GM23338 (cell line): ENCODE data around the gene CMSS1. TPM values are rescaled to one million over a fixed set of nuclear protein-coding genes. Genes with fewer than 3 reads are reported as not detected.

ENCODE experiments used
- ATAC-seq: fragments of 200-7000 bp; cut with Tn5 transposase; 3 replicates; pipeline ENCODE4 v1.9.1; 2020
- DNase-seq: peaks from one replicate; pipeline ENCODE4 v3.0.0-alpha.2; 2015; ENCODE audit warnings: low spot score
- H2AFZ ChIP-seq: fragments of 200-600 bp; sonication (generic); 2 replicates; pipeline ENCODE4 v1.8.0; 2016; ENCODE audit warnings: antibody characterized with exemption, mild to moderate bottlenecking, moderate library complexity
- H3F3A ChIP-seq: fragments of 200-600 bp; sonication (generic); replicated peaks from 2 replicates; pipeline ENCODE4 v1.8.0; 2017; ENCODE audit warnings: antibody characterized with exemption, mixed run types, low read depth
- H3K27ac ChIP-seq: fragments of 200-600 bp; sonication (generic); 2 replicates; pipeline ENCODE4 v1.6.1; 2016; ENCODE audit warnings: low read depth
- H3K27me3 ChIP-seq: fragments of 200-600 bp; sonication (generic); 2 replicates; pipeline ENCODE4 v1.8.0; 2016; ENCODE audit warnings: mild to moderate bottlenecking, mixed run types, moderate library complexity; ENCODE audit not compliant: insufficient read depth
- H3K36me3 ChIP-seq: fragments of 200-600 bp; sonication (generic); 2 replicates; pipeline ENCODE4 v1.8.0; 2016; ENCODE audit warnings: mild to moderate bottlenecking; ENCODE audit not compliant: insufficient read depth
- H3K4me1 ChIP-seq: fragments of 200-600 bp; sonication (generic); 2 replicates; pipeline ENCODE4 v1.8.0; 2016; ENCODE audit warnings: mild to moderate bottlenecking, moderate library complexity; ENCODE audit not compliant: insufficient read depth
- H3K4me2 ChIP-seq: fragments of 200-600 bp; sonication (generic); 2 replicates; pipeline ENCODE4 v1.7.1; 2017; ENCODE audit warnings: mixed run types
- H3K4me3 ChIP-seq: fragments of 200-600 bp; sonication (generic); 2 replicates; pipeline ENCODE4 v1.6.1; 2016; ENCODE audit warnings: mixed run types
- H3K79me2 ChIP-seq: fragments of 200-600 bp; sonication (generic); replicated peaks from 2 replicates; pipeline ENCODE4 v1.8.0; 2017; ENCODE audit warnings: mild to moderate bottlenecking; ENCODE audit not compliant: insufficient read depth
- H3K9me2 ChIP-seq: fragments of 200-600 bp; sonication (generic); 2 replicates; pipeline ENCODE4 v1.8.0; 2017; ENCODE audit not compliant: insufficient read depth
- H4K20me1 ChIP-seq: fragments of 200-600 bp; sonication (generic); replicated peaks from 2 replicates; pipeline ENCODE4 v1.8.0; 2017; ENCODE audit warnings: mild to moderate bottlenecking; ENCODE audit not compliant: insufficient read depth
- H3K27ac Mint-ChIP-seq: 2 replicates; pipeline ENCODE4 v1.8.0; 2020; ENCODE audit warnings: inconsistent platforms, mild to moderate bottlenecking, moderate library complexity, mixed read lengths
- H3K27me3 Mint-ChIP-seq: 3 replicates; pipeline ENCODE4 v1.8.0; 2022; ENCODE audit warnings: low read depth, mild to moderate bottlenecking, moderate library complexity, mixed read lengths, inconsistent platforms; ENCODE audit not compliant: insufficient read depth, poor library complexity
- H3K36me3 Mint-ChIP-seq: 3 replicates; pipeline ENCODE4 v1.8.0; 2021; ENCODE audit warnings: low read depth, mild to moderate bottlenecking, inconsistent platforms, moderate library complexity, mixed read lengths
- H3K4me1 Mint-ChIP-seq: 3 replicates; pipeline ENCODE4 v1.8.0; 2020; ENCODE audit warnings: mild to moderate bottlenecking, inconsistent platforms, mixed read lengths
- H3K4me3 Mint-ChIP-seq: 3 replicates; pipeline ENCODE4 v1.8.0; 2021; ENCODE audit warnings: moderate library complexity, mild to moderate bottlenecking, inconsistent platforms, mixed read lengths
- H3K9me3 Mint-ChIP-seq: 3 replicates; pipeline ENCODE4 v1.8.0; 2020; ENCODE audit warnings: moderate library complexity, mild to moderate bottlenecking, inconsistent platforms, mixed read lengths
- CREB1 ChIP-seq: fragments of 250-450 bp; sonication (Bioruptor Pico); IDR thresholded peaks from 2 replicates; pipeline ENCODE4 v1.5.0; 2020; ENCODE audit warnings: low read depth, mild to moderate bottlenecking, moderate library complexity
- EZH2 ChIP-seq: fragments of 200-600 bp; sonication (generic); IDR thresholded peaks from one replicate; pipeline ENCODE4 v1.8.0; 2017; ENCODE audit warnings: antibody characterized with exemption, mild to moderate bottlenecking, low read depth; ENCODE audit not compliant: unreplicated experiment
- EZH2phosphoT487 ChIP-seq: fragments of 200-600 bp; sonication (generic); IDR thresholded peaks from one replicate; pipeline ENCODE4 v1.8.1; 2018; ENCODE audit warnings: antibody characterized with exemption; ENCODE audit not compliant: unreplicated experiment
- JUNB ChIP-seq: IDR thresholded peaks from one replicate; pipeline ENCODE4 v1.6.1; 2016; ENCODE audit warnings: antibody characterized with exemption; ENCODE audit not compliant: unreplicated experiment
- NANOG ChIP-seq: IDR thresholded peaks from 2 replicates; pipeline ENCODE4 v1.6.1; 2016; ENCODE audit warnings: antibody characterized with exemption, borderline replicate concordance
- POLR2AphosphoS5 ChIP-seq: IDR thresholded peaks from 2 replicates; pipeline ENCODE4 v1.6.1; 2016; ENCODE audit warnings: antibody characterized with exemption, low read depth
- STAT1 ChIP-seq: IDR thresholded peaks from one replicate; pipeline ENCODE4 v1.6.1; 2016; ENCODE audit warnings: antibody characterized with exemption; ENCODE audit not compliant: unreplicated experiment
- ZNF114 ChIP-seq: fragments of 250-450 bp; sonication (Bioruptor Pico); IDR thresholded peaks from 2 replicates; pipeline ENCODE4 v1.5.0; 2020; ENCODE audit warnings: mild to moderate bottlenecking, moderate library complexity
- ZNF331 ChIP-seq: fragments of 250-450 bp; sonication (Bioruptor Pico); IDR thresholded peaks from 2 replicates; pipeline ENCODE4 v1.5.0; 2020; ENCODE audit warnings: low read depth, mild to moderate bottlenecking, moderate library complexity
- polyA plus RNA-seq: library from polyadenylated mRNA; unstranded; fragments of >200 nt; fragmentation: Nextera tagmentation; extraction: Ambion mirVana; gene quantifications from 2 replicates; pipeline ENCODE4 v1.2.1, GENCODE V29; 2016
- total RNA-seq: library from RNA; depleted of rRNA; stranded (reverse); fragments of >200 nt; shearing (Covaris generic); gene quantifications from 2 replicates; pipeline ENCODE4 v1.2.3, GENCODE V29; 2014
- TF ChIP-seq, protein P1 (sequence below): IDR thresholded peaks from one replicate; pipeline ENCODE4 v1.6.1; 2018; ENCODE audit warnings: antibody characterized with exemption; ENCODE audit not compliant: unreplicated experiment
- TF ChIP-seq, protein P2 (sequence below): fragments of 250-450 bp; sonication (Bioruptor Pico); IDR thresholded peaks from 2 replicates; pipeline ENCODE4 v1.5.0; 2020; ENCODE audit warnings: mild to moderate bottlenecking, moderate library complexity
- TF ChIP-seq, protein P3 (sequence below), 2 experiments: fragments of 200-600 bp in 1 of 2; sonication (generic) in 1 of 2; conservative IDR thresholded peaks; 2 replicates each; pipeline versions ENCODE4 v1.5.1 to v1.6.1; 2016 to 2017; ENCODE audit warnings: antibody characterized with exemption in 2 of 2, low read depth in 2 of 2, mild to moderate bottlenecking in 2 of 2, moderate library complexity in 1 of 2
- TF ChIP-seq, protein P4 (sequence below): IDR thresholded peaks from 2 replicates; pipeline ENCODE4 v1.6.1; 2016; ENCODE audit warnings: antibody characterized with exemption

The CMSS1 gene
- total and polyA plus RNA-seq, 2 experiments from 2014 or later: 39.4 to 187 TPM

DNA sequence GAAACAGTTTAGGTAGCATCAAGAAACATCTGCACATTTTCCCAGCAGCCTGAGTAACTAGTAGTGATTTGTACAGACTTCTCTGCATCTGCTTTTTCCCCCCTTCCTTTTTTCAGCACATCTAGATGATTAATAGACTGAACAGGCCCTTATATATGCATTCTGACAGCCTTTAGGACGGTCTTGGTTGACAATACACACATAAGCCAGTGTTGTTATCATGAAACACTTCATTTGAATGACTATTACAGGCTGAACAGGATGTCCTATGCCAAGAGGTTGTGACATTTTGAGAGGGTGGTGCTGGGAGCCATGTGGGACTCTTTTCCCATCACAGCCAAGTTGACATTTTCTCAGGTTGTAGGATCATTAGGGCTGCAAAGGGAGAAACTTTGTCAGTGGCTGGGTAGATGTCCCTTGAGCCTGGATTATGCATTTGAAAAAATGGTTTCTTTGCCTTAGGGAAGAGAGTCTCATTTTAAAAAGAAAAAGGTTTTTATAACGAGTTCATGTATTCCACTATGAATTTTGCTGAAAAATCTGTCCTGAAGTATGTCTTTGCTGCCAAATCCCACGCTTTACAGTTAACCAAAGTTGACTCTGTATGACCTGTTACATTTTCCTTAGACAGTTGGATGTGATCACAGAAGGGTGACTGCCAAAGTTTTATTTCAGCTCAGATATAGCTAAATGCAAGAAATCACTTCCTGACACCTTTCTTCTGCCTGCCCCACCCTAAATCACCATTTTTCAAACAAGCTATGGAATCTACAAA is 223.0 kb downstream of the CMSS1 start:
- Histone ChIP-seq H3F3A (no peaks in the 10 kb centered on the region), H4K20me1 (no peaks in the 10 kb centered on the region), H3K4me3 (no peak overlapping the region), H3K9me2 (no peaks in the 10 kb centered on the region), H3K4me2 (no peak overlapping the region), H3K4me1 (peaks cover 14% of the 10 kb centered on the region), H3K36me3 (no peaks in the 10 kb centered on the region), H3K27ac (no peak overlapping the region), H3K27me3 (no peaks in the 10 kb centered on the region), H2AFZ (no peak overlapping the region), H3K79me2 (no peaks in the 10 kb centered on the region)
- TF ChIP-seq, protein P1, sequence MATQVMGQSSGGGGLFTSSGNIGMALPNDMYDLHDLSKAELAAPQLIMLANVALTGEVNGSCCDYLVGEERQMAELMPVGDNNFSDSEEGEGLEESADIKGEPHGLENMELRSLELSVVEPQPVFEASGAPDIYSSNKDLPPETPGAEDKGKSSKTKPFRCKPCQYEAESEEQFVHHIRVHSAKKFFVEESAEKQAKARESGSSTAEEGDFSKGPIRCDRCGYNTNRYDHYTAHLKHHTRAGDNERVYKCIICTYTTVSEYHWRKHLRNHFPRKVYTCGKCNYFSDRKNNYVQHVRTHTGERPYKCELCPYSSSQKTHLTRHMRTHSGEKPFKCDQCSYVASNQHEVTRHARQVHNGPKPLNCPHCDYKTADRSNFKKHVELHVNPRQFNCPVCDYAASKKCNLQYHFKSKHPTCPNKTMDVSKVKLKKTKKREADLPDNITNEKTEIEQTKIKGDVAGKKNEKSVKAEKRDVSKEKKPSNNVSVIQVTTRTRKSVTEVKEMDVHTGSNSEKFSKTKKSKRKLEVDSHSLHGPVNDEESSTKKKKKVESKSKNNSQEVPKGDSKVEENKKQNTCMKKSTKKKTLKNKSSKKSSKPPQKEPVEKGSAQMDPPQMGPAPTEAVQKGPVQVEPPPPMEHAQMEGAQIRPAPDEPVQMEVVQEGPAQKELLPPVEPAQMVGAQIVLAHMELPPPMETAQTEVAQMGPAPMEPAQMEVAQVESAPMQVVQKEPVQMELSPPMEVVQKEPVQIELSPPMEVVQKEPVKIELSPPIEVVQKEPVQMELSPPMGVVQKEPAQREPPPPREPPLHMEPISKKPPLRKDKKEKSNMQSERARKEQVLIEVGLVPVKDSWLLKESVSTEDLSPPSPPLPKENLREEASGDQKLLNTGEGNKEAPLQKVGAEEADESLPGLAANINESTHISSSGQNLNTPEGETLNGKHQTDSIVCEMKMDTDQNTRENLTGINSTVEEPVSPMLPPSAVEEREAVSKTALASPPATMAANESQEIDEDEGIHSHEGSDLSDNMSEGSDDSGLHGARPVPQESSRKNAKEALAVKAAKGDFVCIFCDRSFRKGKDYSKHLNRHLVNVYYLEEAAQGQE: no peak
- TF ChIP-seq EZH2 (no peak), EZH2phosphoT487 (no peak), NANOG (no peak), STAT1 (no peak), JUNB (no peak), POLR2AphosphoS5 (no peak), CREB1 (CRISPR knock-in tag) (no peak), ZNF114 (CRISPR knock-in tag) (no peak), ZNF331 (no peak)
- TF ChIP-seq, protein P2, sequence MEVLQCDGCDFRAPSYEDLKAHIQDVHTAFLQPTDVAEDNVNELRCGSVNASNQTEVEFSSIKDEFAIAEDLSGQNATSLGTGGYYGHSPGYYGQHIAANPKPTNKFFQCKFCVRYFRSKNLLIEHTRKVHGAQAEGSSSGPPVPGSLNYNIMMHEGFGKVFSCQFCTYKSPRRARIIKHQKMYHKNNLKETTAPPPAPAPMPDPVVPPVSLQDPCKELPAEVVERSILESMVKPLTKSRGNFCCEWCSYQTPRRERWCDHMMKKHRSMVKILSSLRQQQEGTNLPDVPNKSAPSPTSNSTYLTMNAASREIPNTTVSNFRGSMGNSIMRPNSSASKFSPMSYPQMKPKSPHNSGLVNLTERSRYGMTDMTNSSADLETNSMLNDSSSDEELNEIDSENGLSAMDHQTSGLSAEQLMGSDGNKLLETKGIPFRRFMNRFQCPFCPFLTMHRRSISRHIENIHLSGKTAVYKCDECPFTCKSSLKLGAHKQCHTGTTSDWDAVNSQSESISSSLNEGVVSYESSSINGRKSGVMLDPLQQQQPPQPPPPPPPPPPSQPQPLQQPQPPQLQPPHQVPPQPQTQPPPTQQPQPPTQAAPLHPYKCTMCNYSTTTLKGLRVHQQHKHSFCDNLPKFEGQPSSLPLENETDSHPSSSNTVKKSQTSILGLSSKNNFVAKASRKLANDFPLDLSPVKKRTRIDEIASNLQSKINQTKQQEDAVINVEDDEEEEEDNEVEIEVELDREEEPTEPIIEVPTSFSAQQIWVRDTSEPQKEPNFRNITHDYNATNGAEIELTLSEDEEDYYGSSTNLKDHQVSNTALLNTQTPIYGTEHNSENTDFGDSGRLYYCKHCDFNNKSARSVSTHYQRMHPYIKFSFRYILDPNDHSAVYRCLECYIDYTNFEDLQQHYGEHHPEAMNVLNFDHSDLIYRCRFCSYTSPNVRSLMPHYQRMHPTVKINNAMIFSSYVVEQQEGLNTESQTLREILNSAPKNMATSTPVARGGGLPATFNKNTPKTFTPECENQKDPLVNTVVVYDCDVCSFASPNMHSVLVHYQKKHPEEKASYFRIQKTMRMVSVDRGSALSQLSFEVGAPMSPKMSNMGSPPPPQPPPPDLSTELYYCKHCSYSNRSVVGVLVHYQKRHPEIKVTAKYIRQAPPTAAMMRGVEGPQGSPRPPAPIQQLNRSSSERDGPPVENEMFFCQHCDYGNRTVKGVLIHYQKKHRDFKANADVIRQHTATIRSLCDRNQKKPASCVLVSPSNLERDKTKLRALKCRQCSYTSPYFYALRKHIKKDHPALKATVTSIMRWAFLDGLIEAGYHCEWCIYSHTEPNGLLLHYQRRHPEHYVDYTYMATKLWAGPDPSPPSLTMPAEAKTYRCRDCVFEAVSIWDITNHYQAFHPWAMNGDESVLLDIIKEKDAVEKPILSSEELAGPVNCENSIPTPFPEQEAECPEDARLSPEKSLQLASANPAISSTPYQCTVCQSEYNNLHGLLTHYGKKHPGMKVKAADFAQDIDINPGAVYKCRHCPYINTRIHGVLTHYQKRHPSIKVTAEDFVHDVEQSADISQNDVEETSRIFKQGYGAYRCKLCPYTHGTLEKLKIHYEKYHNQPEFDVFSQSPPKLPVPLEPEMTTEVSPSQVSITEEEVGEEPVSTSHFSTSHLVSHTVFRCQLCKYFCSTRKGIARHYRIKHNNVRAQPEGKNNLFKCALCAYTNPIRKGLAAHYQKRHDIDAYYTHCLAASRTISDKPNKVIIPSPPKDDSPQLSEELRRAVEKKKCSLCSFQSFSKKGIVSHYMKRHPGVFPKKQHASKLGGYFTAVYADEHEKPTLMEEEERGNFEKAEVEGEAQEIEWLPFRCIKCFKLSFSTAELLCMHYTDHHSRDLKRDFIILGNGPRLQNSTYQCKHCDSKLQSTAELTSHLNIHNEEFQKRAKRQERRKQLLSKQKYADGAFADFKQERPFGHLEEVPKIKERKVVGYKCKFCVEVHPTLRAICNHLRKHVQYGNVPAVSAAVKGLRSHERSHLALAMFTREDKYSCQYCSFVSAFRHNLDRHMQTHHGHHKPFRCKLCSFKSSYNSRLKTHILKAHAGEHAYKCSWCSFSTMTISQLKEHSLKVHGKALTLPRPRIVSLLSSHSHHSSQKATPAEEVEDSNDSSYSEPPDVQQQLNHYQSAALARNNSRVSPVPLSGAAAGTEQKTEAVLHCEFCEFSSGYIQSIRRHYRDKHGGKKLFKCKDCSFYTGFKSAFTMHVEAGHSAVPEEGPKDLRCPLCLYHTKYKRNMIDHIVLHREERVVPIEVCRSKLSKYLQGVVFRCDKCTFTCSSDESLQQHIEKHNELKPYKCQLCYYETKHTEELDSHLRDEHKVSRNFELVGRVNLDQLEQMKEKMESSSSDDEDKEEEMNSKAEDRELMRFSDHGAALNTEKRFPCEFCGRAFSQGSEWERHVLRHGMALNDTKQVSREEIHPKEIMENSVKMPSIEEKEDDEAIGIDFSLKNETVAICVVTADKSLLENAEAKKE (CRISPR knock-in tag): no peak
- TF ChIP-seq, protein P3, sequence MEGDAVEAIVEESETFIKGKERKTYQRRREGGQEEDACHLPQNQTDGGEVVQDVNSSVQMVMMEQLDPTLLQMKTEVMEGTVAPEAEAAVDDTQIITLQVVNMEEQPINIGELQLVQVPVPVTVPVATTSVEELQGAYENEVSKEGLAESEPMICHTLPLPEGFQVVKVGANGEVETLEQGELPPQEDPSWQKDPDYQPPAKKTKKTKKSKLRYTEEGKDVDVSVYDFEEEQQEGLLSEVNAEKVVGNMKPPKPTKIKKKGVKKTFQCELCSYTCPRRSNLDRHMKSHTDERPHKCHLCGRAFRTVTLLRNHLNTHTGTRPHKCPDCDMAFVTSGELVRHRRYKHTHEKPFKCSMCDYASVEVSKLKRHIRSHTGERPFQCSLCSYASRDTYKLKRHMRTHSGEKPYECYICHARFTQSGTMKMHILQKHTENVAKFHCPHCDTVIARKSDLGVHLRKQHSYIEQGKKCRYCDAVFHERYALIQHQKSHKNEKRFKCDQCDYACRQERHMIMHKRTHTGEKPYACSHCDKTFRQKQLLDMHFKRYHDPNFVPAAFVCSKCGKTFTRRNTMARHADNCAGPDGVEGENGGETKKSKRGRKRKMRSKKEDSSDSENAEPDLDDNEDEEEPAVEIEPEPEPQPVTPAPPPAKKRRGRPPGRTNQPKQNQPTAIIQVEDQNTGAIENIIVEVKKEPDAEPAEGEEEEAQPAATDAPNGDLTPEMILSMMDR (conservative IDR thresholded peaks at IDR 0.05; ENCODE audit: low read depth in 2 of 2): no peak
- TF ChIP-seq, protein P4, sequence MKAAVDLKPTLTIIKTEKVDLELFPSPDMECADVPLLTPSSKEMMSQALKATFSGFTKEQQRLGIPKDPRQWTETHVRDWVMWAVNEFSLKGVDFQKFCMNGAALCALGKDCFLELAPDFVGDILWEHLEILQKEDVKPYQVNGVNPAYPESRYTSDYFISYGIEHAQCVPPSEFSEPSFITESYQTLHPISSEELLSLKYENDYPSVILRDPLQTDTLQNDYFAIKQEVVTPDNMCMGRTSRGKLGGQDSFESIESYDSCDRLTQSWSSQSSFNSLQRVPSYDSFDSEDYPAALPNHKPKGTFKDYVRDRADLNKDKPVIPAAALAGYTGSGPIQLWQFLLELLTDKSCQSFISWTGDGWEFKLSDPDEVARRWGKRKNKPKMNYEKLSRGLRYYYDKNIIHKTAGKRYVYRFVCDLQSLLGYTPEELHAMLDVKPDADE: no peak
- peaks cover 24% of the 10 kb centered on the region for H3K4me1 Mint-ChIP-seq
- H3K27me3 Mint-ChIP-seq: peaks cover 5% of the 10 kb centered on the region
- H3K9me3 Mint-ChIP-seq: no peaks in the 10 kb centered on the region
- no peak overlapping the region for H3K27ac Mint-ChIP-seq
- ATAC-seq: no peak
- no peaks in the 10 kb centered on the region for H3K36me3 Mint-ChIP-seq
- H3K4me3 Mint-ChIP-seq: no peak overlapping the region
- DNase-seq: no peak
